Muscle of leg (tissue), 11 donors: Measurements from ENCODE around the gene ANP32A. TPM values are rescaled to one million over a fixed set of nuclear protein-coding genes. Genes with fewer than 3 reads are reported as not detected.

Experiments used
- DNase-seq: peaks from one replicate; pipeline ENCODE4 v3.0.0; 2013
- H3K27ac ChIP-seq: one replicate; pipeline ENCODE4 v1.5.1; 2013; ENCODE audit warnings: mild to moderate bottlenecking, low read length, control low read depth
- H3K27me3 ChIP-seq: one replicate; pipeline ENCODE4 v1.6.1; 2013; ENCODE audit warnings: low read length; ENCODE audit not compliant: control insufficient read depth, insufficient read depth
- H3K36me3 ChIP-seq: one replicate; pipeline ENCODE4 v1.6.1; 2013; ENCODE audit warnings: low read length; ENCODE audit not compliant: control insufficient read depth, insufficient read depth
- H3K4me1 ChIP-seq: one replicate; pipeline ENCODE4 v1.6.1; 2013; ENCODE audit warnings: low read length; ENCODE audit not compliant: control insufficient read depth, insufficient read depth
- H3K4me3 ChIP-seq: one replicate; pipeline ENCODE4 v1.5.1; 2013; ENCODE audit warnings: low read length, control low read depth
- H3K9me3 ChIP-seq: replicated peaks from 2 replicates; pipeline ENCODE4 v1.6.1; 2013; ENCODE audit warnings: low read depth, low read length; ENCODE audit not compliant: control insufficient read depth
- whole genome bisulfite sequencing: methylation state at CpG from one replicate; pipeline ENCODE4 v1.1.5; 2013; ENCODE audit warnings: missing lambda C conversion rate; ENCODE audit not compliant: insufficient coverage; 5-methylcytosine and 5-hydroxymethylcytosine counted together
- polyA plus RNA-seq, 8 donors: library from polyadenylated mRNA; unstranded; fragments of 120-200 nt; gene quantifications; one replicate each; pipeline versions ENCODE4 v1.2.1 to v1.2.3, GENCODE V29; 2013; ENCODE audit warnings: inconsistent platforms in 1 of 8, low replicate concordance in 1 of 8; ENCODE audit not compliant: insufficient read length in 8 of 8, insufficient read depth in 1 of 8
- total RNA-seq: library from RNA; stranded (reverse); fragments of 120-200 nt; gene quantifications from one replicate; pipeline ENCODE4 v1.2.4, GENCODE V29; 2013

ANP32A gene
- total and polyA plus RNA-seq, 9 donors: 64.1 to 213 (median 177) TPM

GRCh38 chr15:68815598-68815997, 5.1 kb downstream of the ANP32A start:
- Histone ChIP-seq H3K27ac (no peak overlapping the region), H3K4me1 (peaks cover 42% of the 10 kb centered on the region), H3K36me3 (peaks cover 8% of the 10 kb centered on the region), H3K9me3 (no peaks in the 10 kb centered on the region), H3K27me3 (no peaks in the 10 kb centered on the region), H3K4me3 (no peak overlapping the region)
- WGBS: 62% methylated on average over 4 of the region's 4 CpGs
- no peak for DNase-seq

- 68% methylated on average over 5 of the region's 6 CpGs for WGBS
- Histone ChIP-seq H3K36me3 (peaks cover 18% of the 10 kb centered on the region), H3K27me3 (no peaks in the 10 kb centered on the region), H3K4me3 (no peak overlapping the region), H3K9me3 (no peaks in the 10 kb centered on the region), H3K4me1 (peaks cover 42% of the 10 kb centered on the region), H3K27ac (no peak overlapping the region)
- no peak for DNase-seq
These were observed 6.1 kb downstream of the ANP32A start for GRCh38 chr15:68814596-68814995.

GRCh38 chr15:68812597-68813431, 7.9 kb downstream of the ANP32A start:
- no peaks in the 10 kb centered on the region for H3K9me3 ChIP-seq
- peak overlapping the region; percentile 62 for H3K27ac ChIP-seq
- peaks cover 28% of the 10 kb centered on the region for H3K36me3 ChIP-seq
- H3K27me3 ChIP-seq: no peaks in the 10 kb centered on the region
- DNase-seq: peak; percentile 34
- H3K4me1 ChIP-seq: peaks cover 55% of the 10 kb centered on the region
- no peak overlapping the region for H3K4me3 ChIP-seq
- WGBS: no CpG with 5 or more reads among the region's 4 CpGs

GRCh38 chr15:68812069-68812468, 8.6 kb downstream of the ANP32A start:
- Histone ChIP-seq H3K4me1 (peaks cover 61% of the 10 kb centered on the region), H3K27ac (no peak overlapping the region)
- 72% methylated on average over 4 of the region's 8 CpGs for WGBS

GRCh38 chr15:68809517-68809916, 11.2 kb downstream of the ANP32A start:
- Histone ChIP-seq H3K27me3 (no peaks in the 10 kb centered on the region), H3K27ac (no peak overlapping the region), H3K4me3 (no peak overlapping the region), H3K4me1 (peaks cover 63% of the 10 kb centered on the region), H3K9me3 (no peaks in the 10 kb centered on the region), H3K36me3 (peaks cover 28% of the 10 kb centered on the region)
- WGBS: no CpG with 5 or more reads among the region's 9 CpGs
- no peak for DNase-seq

More at GRCh38 chr15:68812069-68812468, 8.6 kb downstream of the ANP32A start:
- DNase-seq: no peak
- Histone ChIP-seq H3K4me3 (no peak overlapping the region), H3K27me3 (no peaks in the 10 kb centered on the region), H3K9me3 (no peaks in the 10 kb centered on the region), H3K36me3 (peaks cover 28% of the 10 kb centered on the region)

GRCh38 chr15:68808770-68809169, 11.9 kb downstream of the ANP32A start:
- no peak for DNase-seq
- H3K27ac ChIP-seq: no peak overlapping the region
- 43% methylated on average over 3 of the region's 5 CpGs for WGBS
- H3K4me1 ChIP-seq: peaks cover 57% of the 10 kb centered on the region
- peaks cover 28% of the 10 kb centered on the region for H3K36me3 ChIP-seq
- H3K27me3 ChIP-seq: no peaks in the 10 kb centered on the region
- H3K9me3 ChIP-seq: no peaks in the 10 kb centered on the region
- H3K4me3 ChIP-seq: no peak overlapping the region

- Histone ChIP-seq H3K36me3 (peaks cover 28% of the 10 kb centered on the region), H3K27ac (no peak overlapping the region), H3K9me3 (no peaks in the 10 kb centered on the region), H3K27me3 (no peaks in the 10 kb centered on the region), H3K4me3 (no peak overlapping the region), H3K4me1 (peaks cover 50% of the 10 kb centered on the region)
- no peak for DNase-seq
- WGBS: 29% methylated on average over 2 of the region's 2 CpGs
These were observed 12.6 kb downstream of the ANP32A start for GRCh38 chr15:68808091-68808490.

- DNase-seq: no peak
- Histone ChIP-seq H3K4me3 (no peak overlapping the region), H3K4me1 (peaks cover 44% of the 10 kb centered on the region), H3K9me3 (no peaks in the 10 kb centered on the region), H3K36me3 (peaks cover 30% of the 10 kb centered on the region), H3K27ac (peak overlapping the region; percentile 3), H3K27me3 (no peaks in the 10 kb centered on the region)
- WGBS: 54% methylated on average over 5 of the region's 11 CpGs
These were observed 13.4 kb downstream of the ANP32A start for GRCh38 chr15:68807249-68807648.

- H3K27me3 ChIP-seq: no peaks in the 10 kb centered on the region
- peak overlapping the region; percentile 6 for H3K27ac ChIP-seq
- no peaks in the 10 kb centered on the region for H3K9me3 ChIP-seq
- peaks cover 40% of the 10 kb centered on the region for H3K4me1 ChIP-seq
- no peak overlapping the region for H3K4me3 ChIP-seq
- DNase-seq: peak; percentile 41
- WGBS: 78% methylated on average over 6 of the region's 9 CpGs
- peaks cover 28% of the 10 kb centered on the region for H3K36me3 ChIP-seq
These were observed 14.3 kb downstream of the ANP32A start for GRCh38 chr15:68806220-68807060.

- WGBS: 94% methylated on average over 3 of the region's 8 CpGs
- Histone ChIP-seq H3K9me3 (no peaks in the 10 kb centered on the region), H3K27ac (no peak overlapping the region), H3K36me3 (peaks cover 11% of the 10 kb centered on the region), H3K4me3 (no peak overlapping the region), H3K4me1 (peaks cover 37% of the 10 kb centered on the region), H3K27me3 (no peaks in the 10 kb centered on the region)
- no peak for DNase-seq
These were observed 18.3 kb downstream of the ANP32A start for GRCh38 chr15:68802373-68802772.
